GM19463 (cell line): ENCODE results near the gene SH3BP2.

ENCODE experiments used
- ATAC-seq: cut with Tn5 transposase; IDR thresholded peaks from one replicate; pipeline ENCODE4 v1.9.1; 2021; ENCODE audit warnings: mild to moderate bottlenecking, moderate library complexity; ENCODE audit not compliant: unreplicated experiment

The SH3BP2 gene

GRCh38 chr4:2849267-2850152 lies 56.6 kb downstream of the SH3BP2 start:
- no peak for ATAC-seq

- ATAC-seq = no peak
Observed at GRCh38 chr4:2850966-2851798, 58.3 kb downstream of the SH3BP2 start.

GRCh38 chr4:2852481-2852921 lies 59.6 kb downstream of the SH3BP2 start:
- peak; percentile 52 for ATAC-seq

- no peak for ATAC-seq
Observed at GRCh38 chr4:2855584-2855983, 62.7 kb downstream of the SH3BP2 start.

- ATAC-seq = no peak
Observed at GRCh38 chr4:2856266-2856665, 63.4 kb downstream of the SH3BP2 start.

GRCh38 chr4:2857349-2857927 lies 64.6 kb downstream of the SH3BP2 start:
- no peak for ATAC-seq

- ATAC-seq = no peak
Observed at GRCh38 chr4:2858451-2859217, 65.7 kb downstream of the SH3BP2 start.

GRCh38 chr4:2859514-2859913 lies 66.6 kb downstream of the SH3BP2 start:
- no peak for ATAC-seq

GRCh38 chr4:2860391-2861348 lies 67.8 kb downstream of the SH3BP2 start:
- no peak for ATAC-seq

GRCh38 chr4:2861631-2862436 lies 68.9 kb downstream of the SH3BP2 start:
- ATAC-seq = no peak

- ATAC-seq = no peak
Observed at GRCh38 chr4:2862528-2862927, 69.6 kb downstream of the SH3BP2 start.

- ATAC-seq = no peak
Observed at GRCh38 chr4:2863649-2864048, 70.8 kb downstream of the SH3BP2 start.

- ATAC-seq = no peak
Observed at GRCh38 chr4:2865196-2865780, 72.4 kb downstream of the SH3BP2 start.

GRCh38 chr4:2866160-2866861 lies 73.4 kb downstream of the SH3BP2 start:
- ATAC-seq = no peak

GRCh38 chr4:2866891-2867290 lies 74.0 kb downstream of the SH3BP2 start:
- no peak for ATAC-seq

- no peak for ATAC-seq
Observed at GRCh38 chr4:2867758-2868491, 75.0 kb downstream of the SH3BP2 start.

- no peak for ATAC-seq
Observed at GRCh38 chr4:2868877-2869487, 76.1 kb downstream of the SH3BP2 start.
